Stimulated activated CD8-positive, alpha-beta memory T cell treated with anti-CD3 and anti-CD28 coated beads, Interleukin-15, amount 100 ng/mL, for 24 hours (primary cell): ENCODE data around the gene CAMKK1.

Source experiments
- DNase-seq: peaks from one replicate; pipeline ENCODE4 v3.0.0-alpha.2; 2020; ENCODE audit warnings: low read depth

The CAMKK1 gene

DNA sequence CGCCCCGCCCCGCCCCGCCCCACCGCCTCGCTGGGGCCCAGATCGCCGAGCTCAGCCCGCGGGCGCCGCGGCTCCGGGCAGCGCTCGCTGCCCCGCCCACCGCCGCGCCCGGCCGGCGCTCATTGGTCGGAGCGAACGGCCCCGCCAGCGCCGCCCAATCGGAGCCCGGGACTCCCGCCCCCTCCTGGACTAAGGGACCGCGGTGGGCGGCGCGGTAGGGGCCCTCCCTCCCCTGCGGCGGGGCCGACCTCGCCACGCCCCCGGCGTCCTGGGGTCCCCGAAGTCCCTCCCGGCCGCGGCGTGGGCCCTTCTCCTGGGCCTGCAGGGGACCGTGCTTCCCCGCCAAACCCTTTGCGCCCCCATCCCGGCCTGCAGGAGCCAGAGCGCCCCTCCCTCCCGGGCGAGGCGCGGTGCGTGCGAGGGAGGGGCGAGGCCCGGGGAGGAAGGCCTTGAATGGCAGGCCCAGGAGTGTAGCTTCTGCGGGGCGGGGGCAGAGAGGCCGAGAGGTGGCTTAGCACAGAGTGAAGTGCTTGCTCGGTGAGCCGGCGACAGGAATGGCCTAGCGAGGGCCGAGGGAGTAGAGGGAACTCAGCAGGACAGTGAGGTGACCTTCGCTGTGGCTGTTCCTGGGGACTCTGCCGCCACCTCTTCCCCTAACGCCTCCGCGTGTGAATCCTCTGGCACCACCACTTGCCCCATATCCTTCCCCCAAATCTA, at the start of gene CAMKK1:
Gene CAMKK1, minus strand, starts transcription at position 51 of the 717 bp plus-strand sequence. CDS start 7,366 bp downstream, outside the sequence.
- DNase-seq, result peak; percentile 77

DNA sequence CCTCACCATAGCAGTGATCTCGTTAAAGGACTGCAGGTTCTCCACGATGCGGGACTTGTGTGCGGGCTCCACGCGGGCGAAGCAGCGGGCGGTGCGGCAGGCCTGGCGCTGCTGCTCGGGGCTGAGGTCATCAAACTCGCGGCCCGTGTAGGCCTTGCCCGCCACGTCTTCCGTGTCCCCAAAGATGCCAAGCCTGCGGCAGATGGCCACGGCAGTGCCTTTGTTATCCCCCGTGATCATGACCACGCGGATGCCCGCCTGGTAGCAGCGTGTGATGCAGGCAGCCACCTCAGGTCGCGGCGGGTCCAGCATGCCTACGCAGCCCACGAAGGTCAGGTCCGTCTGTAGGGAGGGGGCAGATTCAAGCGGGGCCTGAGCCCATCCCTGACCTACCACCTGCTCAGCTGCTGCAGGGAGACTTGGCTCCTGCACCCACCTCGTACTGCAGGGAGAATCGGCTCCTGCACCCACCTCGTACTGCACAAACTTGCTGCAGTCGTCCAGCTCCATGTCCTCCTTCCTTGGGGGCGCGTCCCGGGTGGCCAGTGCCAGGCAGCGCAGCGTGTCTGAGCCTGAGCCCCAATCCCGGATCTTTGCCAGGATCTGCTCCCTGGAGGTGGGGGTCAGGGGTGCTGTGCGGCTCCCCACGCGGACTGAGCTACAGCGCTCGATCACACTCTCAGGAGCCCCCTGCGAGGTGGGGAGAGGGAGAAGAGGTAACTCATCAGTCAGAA, 48.3 kb upstream of the CAMKK1 start:
- DNase-seq, result no peak

DNA sequence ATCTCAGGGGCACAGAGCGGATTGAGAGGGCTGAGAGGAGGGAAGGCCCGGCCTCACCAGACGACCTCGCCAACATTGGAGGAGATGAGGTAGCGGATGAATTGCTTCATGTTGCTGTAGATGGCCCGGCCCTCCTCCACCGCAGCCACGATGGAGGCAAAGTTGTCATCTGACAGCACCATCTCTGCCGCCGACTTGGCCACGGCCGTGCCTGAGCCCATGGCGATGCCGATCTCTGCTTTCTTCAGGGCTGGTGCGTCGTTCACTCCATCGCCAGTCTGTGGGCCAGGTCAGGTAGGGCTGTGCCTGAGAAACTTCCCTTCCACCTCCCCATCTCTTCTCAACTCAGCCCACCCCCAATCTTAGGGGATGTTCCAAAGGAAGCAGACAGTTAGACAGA, 44.5 kb upstream of the CAMKK1 start:
- no peak for DNase-seq

DNA sequence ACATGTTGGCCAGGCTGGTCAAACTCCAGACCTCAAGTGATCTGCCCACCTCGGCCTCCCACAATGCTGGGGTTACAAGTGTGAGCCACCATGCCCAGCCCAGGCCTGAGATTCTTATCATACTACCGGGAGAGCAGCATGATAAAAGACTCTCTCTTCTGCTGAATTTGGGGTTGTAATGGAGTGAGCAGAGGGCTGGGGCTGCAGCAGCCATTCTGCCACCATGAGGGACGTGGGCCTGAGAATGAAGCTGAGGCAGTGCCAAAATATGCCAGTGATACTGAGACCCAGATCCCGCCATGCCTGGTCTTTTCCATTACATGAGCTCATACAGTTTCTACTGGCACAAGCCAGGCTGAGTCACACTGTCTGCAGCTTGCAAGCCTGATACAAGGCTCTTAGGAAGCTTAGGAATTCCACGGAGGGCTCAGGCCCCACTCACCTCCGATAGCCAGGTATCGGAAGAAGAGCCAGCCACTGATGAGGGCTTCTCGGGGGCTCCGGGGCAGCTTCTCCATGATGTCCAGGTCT, 43.0 kb upstream of the CAMKK1 start:
- DNase-seq, result no peak

DNA sequence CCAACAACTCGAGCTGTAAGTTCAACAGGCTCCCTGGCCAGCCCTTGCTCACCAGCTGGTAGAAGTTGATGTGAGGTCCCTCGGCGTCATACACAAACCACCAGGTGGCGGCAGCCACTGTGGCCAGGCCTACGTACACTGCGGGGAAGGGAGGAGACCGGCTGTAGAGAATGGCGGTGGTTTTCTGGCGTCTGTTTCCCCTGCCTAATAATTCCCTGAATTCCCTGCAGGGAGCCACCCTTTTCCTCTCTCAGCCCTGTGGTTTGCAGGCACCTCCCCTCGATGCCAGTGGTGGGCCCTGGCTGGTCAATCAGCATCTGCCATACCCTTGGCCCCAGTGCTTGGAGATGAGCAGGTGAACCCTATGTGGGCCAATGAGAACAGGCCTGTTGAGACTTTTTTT, 42.3 kb upstream of the CAMKK1 start:
- no peak for DNase-seq

DNA sequence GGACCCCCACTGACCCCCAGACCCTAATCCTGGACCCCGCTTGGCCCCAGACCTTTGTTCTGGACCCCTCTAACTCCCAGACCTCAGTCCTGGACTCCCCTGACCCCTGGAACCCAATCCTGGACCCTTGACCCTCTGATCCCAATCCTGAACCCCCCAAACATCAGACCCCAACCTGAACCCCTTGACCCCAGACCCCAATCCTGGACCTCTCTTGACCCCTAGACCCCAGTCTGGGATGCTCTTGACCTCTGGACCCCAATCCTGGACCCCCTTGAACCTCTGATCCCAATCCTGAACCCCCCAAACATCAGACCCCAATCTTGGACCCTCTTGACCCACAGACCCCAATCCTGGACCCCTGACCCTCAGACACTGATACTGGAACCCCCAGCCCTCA, 36.9 kb upstream of the CAMKK1 start:
- no peak for DNase-seq

DNA sequence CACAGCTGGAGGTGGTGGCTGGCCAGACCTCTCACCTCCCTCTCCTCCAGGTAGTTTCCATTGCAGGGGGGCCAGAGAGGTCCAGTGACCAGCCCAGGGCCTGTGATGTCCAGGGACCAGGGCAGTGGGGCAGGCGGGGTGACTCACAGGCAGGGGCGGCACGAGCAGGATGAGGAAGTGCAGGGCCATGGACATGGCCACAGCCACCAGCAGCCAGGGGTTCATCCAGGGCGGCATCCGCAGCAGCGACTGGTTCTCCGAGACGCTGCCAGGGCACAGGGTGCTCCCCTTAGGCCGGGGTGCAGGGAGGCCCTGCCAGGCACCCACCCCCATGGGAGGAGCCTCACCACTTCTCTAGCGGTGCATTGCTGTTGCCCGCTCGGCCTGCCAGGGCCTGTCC, 36.3 kb upstream of the CAMKK1 start:
- DNase-seq, result no peak

DNA sequence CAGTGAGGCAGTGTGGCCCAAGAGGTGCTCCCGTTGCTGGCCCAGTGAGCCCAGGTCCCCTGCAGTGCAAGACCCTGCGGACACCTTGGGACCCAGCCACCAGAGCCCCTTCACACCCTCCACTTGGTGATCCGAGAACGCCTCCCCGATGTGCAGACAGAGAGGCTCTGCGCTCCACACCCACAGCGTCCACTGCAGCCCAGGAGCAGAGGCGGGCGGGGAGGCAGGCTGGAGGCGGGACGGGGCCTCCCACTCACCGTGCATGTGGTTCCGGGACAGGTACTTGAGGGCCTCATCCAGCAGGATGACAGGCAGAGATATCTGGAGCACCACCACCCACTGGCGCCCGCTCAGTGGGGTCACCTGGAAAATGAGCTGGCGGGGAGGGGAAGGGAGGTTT, 35.6 kb upstream of the CAMKK1 start:
- no peak for DNase-seq

DNA sequence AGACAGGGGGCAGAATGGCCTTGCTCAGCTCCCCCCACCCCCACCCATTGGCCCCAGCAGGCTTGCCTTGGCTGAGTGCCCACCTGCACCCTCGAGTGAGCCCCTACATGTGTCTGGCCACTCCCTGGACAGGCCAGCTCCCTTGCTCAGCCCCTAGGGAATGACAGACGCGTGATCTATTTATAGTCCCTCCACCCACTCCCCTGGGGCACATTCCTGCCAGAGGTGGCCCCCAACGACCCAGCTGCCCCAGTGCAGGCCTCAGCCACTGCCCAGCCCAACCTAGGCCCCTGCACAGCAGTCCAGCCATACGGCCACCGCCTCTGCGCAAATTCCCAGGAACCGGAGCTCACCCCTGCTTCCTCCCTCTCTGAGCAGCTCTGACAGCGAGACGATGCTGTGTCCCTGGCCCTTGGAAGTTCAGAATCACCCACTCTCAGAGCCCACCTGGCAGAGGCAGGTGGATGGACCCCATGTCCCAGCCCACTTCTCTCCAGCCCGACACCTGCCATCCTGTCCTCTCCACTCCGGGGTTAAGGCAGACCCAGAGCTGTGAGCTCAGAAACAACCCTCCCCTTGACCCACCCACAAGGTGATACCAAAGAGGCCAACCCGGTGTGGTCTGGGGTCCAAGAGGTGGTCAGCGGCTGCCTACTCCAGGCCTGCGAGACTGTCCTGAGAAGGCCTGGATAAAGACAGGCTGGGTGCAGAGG, 34.9 kb upstream of the CAMKK1 start:
- DNase-seq, result no peak

DNA sequence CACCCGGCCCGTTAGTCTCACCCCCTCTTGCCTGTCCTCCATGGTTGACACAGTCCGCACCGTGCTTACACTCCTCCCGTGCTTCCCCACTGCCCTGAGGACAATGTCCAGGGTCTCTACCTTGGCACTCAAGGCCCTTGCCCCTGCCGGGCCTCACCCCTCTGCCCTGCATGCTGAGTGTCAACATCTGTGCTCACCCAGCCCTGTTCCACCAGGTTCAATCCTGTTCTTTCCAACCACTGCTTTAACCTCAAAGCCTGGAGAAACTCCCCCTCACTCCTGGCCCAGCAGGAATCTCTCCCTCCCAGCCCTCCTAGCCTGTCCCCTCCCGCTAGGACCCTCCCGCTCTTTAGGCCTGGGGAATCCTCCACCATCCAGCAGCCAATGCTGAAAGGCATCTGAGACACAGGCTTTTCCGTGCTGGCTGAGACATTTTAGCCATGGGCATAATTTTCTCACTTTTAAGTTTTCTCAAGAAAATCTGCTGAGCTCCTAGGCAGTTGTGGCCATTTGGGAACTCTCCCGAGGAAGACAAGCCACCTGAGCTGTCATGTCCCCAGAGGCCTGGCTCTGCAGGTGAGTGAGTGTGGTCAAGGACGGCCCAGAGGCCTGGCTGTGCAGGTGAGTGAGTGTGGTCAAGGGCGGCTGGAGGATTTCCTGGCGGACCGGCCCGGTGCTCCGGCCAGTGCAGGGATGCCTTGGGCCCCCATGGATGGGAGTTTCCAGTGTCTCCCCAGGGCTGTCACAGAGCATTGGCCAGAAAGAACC, 34.2 kb upstream of the CAMKK1 start:
- DNase-seq, result no peak

DNA sequence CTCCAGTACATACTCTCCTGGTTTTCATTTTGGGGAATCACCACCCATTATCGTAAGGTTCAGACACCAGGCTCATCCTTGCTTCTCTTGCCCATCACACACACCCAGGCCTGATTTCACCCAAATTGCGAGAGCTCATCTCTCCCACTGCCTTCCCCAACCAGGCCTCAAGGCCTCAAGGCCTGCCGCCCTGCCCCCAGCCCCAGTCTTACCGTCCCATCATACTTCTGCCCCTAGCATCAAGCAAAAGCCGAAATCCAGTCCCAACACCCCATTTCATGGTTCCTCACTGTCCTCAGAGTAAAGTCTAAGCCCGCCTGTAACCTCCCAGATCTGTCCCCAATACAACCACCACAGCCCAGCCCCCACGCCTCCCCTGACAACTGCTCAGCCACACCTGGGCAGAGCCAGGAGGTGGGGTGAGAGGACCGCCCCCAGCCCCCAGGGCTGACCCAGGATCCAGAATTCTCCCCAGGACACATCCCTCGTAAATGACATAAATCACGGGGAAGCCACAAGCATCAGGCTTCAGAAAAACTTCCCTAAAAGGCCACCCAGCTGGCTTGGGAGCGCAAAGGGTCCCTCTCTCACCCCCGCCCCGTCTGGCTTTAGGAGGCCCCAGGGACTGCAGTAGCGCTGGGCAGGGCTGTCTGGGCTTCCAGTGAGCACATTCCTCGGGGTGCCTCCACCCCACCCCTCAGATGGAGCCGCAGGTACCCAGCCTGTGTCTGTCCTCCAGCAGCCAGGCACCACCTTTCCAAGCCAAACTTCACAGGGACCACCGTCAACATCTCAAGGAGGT, 33.0 kb upstream of the CAMKK1 start:
- no peak for DNase-seq

DNA sequence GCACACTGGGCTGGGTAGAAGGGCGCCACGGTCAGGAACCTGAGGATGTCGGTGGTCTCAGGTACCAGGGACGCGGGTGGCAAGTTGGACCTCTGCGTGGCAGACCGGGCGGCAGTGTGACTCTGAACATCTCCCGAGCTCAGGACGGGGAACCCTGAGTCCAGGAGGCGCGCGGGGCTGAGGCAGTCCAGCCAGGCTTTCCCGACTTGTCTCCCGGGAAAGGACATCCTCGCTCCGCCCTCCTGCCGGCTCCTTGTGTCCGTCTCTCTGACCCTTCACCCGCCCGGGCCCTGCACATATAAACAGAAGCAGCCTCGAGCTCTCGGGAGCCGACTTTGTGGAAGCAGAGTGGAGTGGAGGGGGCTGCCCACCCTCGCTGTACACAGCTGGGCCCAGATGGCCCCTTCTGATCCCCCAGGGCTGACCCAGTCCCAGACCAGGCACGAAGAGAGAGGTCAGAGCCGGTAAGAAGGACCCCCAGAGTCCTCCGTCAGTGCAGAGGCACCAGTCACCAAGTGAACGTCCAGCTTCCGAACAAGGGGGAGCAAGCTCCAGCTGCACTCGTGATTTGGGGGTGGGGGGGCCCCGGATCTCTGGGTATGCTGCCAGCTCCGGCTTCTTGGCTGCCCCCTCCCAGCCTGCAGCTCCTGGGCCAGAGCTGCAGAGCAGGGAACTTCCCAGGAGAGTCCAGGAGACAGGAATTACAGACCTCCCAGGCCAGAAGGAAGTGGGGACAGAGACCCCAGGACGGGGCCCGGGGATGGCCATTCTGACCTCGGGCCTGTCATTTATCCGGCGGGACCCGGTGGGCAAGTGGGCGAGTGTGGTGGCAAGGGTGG, 31.9 kb upstream of the CAMKK1 start:
- no peak for DNase-seq

DNA sequence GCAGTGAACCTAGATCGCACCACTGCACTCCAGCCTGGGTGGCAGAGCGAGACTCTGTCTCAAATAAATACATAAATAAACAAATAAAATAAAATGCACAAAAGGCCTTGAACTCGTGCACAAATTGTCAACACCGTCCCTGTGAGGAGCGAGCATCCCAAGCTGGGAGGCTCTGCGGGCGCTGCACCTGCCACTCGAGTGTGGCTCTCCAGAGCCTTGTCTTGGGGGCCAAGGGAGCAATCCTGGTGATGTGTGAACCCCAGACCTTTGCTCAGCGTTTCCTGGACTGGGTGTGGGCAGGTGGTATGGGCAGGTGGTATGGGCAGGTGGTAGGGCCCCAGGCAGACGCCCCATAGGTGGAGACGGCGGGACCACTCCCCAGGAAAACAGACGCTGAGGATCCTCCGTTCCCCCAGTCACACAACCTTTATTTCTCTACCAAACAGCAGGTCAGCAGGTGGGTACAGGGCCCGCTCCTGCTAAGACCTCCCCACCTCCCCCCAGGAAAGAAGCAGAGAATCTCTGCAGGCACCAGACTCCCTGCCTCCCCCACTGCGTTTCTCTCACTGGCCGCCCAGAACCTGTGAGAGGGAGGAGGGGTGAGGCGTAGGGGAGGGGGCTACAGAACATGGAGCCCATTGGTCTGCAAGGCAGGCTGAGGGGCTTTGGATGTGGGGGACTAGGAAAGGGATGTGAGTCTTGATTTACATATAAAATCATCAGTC, 30.8 kb upstream of the CAMKK1 start:
- DNase-seq, result no peak

DNA sequence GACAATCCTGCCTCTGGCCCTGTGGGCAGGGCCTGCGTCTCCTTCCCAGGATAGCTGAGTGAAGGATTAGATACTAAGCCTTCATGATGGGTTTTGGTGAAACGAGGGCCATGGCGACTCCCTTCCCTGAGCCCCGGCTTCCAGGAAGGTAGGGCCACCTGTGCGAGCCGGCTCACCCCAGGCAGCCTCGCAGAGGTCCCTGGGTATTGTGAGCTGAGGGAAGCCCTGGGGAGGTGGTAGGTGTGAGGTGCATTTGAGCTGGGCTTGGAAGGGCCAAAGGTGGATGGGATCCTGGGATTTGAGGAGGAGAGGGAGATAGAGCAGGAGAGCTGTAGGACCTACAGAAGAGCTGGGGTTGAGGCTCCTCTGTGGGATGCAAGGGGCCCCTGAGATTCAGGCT, 29.9 kb upstream of the CAMKK1 start:
- no peak for DNase-seq

DNA sequence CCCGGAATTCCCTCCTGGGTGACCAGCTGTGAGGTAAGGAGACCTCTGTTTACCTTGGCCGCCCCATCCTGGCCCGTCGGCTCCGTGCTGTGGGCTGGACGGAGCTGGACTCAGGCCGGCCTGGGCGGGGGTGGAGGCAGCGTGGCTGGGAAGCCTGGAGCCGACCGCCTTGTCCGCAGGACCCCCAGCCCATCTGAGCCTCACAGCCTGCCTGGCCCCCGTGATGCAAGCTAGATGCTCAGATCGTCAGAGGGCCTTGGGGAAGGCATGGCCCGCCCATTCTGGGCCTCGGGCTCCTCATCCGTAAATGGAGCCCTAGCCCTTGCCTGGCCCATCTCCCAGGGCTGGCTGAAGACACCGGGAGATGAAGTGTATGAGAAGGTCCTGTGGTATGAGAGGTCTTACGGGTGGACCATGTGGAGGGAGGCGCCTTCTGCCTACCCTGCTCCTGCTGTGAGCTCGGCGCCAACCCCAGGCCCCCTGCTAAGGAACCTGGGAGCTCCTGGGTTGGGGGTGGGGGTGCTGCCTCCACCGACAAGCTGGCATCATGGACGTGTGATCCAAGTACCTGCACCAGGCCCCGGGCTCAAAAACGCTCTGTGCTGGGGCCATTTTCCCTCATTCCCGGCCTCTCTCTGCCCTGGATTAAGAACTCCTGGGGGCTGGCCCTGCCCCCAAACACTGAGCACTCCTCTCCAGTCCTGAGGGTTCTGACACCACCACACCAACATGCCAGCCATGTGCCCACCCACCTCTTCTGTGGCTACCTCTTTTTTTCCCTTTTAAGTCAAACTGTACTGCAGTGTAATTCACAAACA, 28.9 kb upstream of the CAMKK1 start:
- DNase-seq, result no peak

DNA sequence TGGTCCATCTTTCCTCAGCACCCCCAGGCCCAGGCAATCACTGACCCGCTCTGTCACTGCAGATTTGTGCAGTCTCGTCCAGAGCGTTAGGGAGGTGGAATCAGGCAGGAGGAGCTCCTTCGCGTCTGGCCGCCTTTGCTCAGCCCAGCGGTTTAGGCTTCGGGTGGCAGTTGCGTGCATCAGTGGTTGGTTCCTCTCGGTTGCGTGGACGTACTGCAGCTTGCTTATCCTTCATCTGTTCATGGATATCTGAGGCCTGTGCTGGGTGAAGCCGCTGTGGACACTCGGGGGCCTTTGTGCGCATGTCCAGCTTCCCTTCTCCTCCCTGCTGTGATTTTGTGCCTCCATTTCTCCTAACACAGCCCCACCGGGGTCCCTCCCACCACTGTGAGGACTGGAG, 28.2 kb upstream of the CAMKK1 start:
- no peak for DNase-seq

DNA sequence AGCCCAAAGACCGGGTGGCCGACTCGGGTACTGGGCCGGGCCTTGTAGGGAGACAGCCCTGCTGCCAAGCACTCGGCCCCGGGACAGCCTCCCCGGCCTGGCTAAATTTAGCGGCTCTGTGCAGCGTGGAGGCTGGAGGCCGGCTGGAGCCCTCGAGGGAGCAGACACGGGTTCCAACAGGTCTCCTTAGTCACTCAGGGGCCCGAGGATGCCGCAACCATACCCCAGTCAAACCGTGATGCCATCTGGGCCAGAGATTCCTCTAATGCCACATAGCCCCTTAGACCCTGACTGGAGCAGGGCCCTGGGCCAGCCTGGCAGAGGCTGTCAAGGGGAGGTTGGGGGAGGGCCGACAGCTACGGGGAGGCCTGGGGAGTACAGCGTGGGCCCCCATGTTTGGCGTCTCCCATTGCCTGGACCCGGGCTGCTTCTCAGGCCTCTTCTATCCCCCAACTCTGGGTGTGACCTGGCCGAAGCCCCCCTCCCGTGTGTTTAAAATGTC, 26.3 kb upstream of the CAMKK1 start:
- no peak for DNase-seq

DNA sequence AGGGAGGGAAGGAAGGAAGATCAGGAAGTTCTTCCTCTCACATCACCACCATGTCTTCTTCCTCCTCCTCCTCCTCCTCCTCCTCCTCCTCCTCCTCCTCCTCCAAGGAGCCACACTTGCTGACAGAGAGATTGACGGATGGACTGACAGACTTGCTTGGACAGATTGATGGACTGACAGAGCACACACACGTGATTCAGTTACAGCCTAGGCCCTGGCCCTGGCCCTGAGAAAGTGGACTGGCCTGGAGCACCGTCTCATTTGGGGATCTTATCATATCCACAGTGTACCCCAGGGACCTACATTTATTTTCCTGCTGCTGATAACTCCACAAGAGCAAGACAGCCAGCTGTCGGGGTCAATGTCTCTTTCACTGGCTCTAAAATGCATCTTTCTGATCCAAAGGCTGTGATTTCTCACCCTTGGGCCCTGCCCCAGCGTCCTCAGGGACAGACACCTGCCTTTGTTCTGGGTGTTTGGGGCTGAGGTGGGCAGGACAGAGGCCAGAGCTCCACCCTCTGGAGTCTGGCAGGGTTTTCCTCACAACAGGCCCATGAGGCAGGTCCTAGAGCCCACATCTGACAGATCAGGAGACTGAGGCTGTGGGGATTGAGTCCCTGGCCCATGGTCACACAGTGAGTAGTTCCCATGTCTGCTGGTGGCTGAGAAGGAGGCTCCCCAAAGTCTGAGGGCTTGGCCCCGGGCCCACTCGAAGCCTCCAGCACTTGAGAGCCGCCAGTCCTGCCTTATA, 25.7 kb upstream of the CAMKK1 start:
- DNase-seq, result no peak
